Suprapubic skin (tissue), 4 donors: ENCODE results near the gene TSPAN17.

Source experiments
- CTCF ChIP-seq, 2 donors: fragments of 200-600 bp in 1 of 2; fragments of 450-650 bp in 1 of 2; sonication (generic) in 1 of 2; IDR thresholded peaks; one replicate each; pipeline ENCODE4 v1.5.1; 2016 to 2019; ENCODE audit warnings: antibody characterized with exemption in 2 of 2, mild to moderate bottlenecking in 1 of 2, moderate library complexity in 1 of 2
- POLR2A ChIP-seq, 2 donors: fragments of 450-650 bp; IDR thresholded peaks; one replicate each; pipeline ENCODE4 v1.6.1; 2017; ENCODE audit warnings: antibody characterized with exemption in 2 of 2, mild to moderate bottlenecking in 2 of 2, moderate library complexity in 2 of 2
- POLR2AphosphoS5 ChIP-seq, 3 donors: sonication (generic); formaldehyde crosslinking; IDR thresholded peaks; one replicate each; pipeline ENCODE4 v1.6.1; 2017; ENCODE audit warnings: antibody characterized with exemption in 3 of 3

GRCh38 chr5:176678584-176678983 is 31.3 kb downstream of the TSPAN17 start:
- TF ChIP-seq CTCF (IDR thresholded peaks at IDR 0.05) = no peak
- no peak for TF ChIP-seq POLR2AphosphoS5 (IDR thresholded peaks at IDR 0.05)
- TF ChIP-seq POLR2A (IDR thresholded peaks at IDR 0.05) = no peak
